ENCODE measurements around the gene ZFAND6.

GRCh38 chr15:80095969-80096368 is 36.5 kb downstream of the ZFAND6 start:
- TF ChIP-seq, protein P1, sequence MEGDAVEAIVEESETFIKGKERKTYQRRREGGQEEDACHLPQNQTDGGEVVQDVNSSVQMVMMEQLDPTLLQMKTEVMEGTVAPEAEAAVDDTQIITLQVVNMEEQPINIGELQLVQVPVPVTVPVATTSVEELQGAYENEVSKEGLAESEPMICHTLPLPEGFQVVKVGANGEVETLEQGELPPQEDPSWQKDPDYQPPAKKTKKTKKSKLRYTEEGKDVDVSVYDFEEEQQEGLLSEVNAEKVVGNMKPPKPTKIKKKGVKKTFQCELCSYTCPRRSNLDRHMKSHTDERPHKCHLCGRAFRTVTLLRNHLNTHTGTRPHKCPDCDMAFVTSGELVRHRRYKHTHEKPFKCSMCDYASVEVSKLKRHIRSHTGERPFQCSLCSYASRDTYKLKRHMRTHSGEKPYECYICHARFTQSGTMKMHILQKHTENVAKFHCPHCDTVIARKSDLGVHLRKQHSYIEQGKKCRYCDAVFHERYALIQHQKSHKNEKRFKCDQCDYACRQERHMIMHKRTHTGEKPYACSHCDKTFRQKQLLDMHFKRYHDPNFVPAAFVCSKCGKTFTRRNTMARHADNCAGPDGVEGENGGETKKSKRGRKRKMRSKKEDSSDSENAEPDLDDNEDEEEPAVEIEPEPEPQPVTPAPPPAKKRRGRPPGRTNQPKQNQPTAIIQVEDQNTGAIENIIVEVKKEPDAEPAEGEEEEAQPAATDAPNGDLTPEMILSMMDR (IDR thresholded peaks at IDR 0.05; ENCODE audit: low read depth, low read length, missing input control), result no peak
- TF ChIP-seq FOXA1 (IDR thresholded peaks at IDR 0.05) (no peak), REST (IDR thresholded peaks at IDR 0.05) (no peak), RAD21 (IDR thresholded peaks at IDR 0.05) (no peak), JUND (IDR thresholded peaks at IDR 0.05) (no peak), YY1 (IDR thresholded peaks at IDR 0.05) (no peak), TAF1 (conservative IDR thresholded peaks at IDR 0.05) (no peak), MAX (IDR thresholded peaks at IDR 0.05) (no peak)
- TF ChIP-seq, protein P2, sequence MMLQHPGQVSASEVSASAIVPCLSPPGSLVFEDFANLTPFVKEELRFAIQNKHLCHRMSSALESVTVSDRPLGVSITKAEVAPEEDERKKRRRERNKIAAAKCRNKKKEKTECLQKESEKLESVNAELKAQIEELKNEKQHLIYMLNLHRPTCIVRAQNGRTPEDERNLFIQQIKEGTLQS (IDR thresholded peaks at IDR 0.05), result no peak

All from liver (tissue), 3 donors.